Effector memory CD8-positive, alpha-beta T cell (primary cell): ENCODE results near the gene ZBTB17.
A peak's percentile ranks its signal among the peaks of the same experiment; 100 is the strongest.
"Not testable (repeated sequence)": the region's sequence is repeated elsewhere in the genome, so short reads cannot be mapped to it uniquely, and the experiment has no call there.

Experiments
- ATAC-seq: fragments of 150-1000 bp; cut with Tn5 transposase; replicated peaks from 2 replicates; pipeline ENCODE4 v1.10.0; 2021; ENCODE audit warnings: mild to moderate bottlenecking, moderate library complexity
- DNase-seq, 3 experiments: peaks; one replicate each; pipeline ENCODE4 v3.0.0; 2021
- H3K27ac Mint-ChIP-seq, 2 donors: one replicate each; pipeline ENCODE4 v1.8.0; 2022; ENCODE audit warnings: mild to moderate bottlenecking in 2 of 2, mixed read lengths in 2 of 2, moderate library complexity in 2 of 2
- H3K27me3 Mint-ChIP-seq, 2 donors: one replicate each; pipeline ENCODE4 v1.8.0; 2022; ENCODE audit warnings: mixed read lengths in 2 of 2
- H3K36me3 Mint-ChIP-seq: one replicate; pipeline ENCODE4 v1.8.0; 2022; ENCODE audit warnings: mild to moderate bottlenecking, moderate library complexity, mixed read lengths; ENCODE audit not compliant: insufficient read depth
- H3K4me1 Mint-ChIP-seq, 2 donors: one replicate each; pipeline ENCODE4 v1.8.0; 2022; ENCODE audit warnings: low read depth in 2 of 2, mixed read lengths in 2 of 2
- H3K4me3 Mint-ChIP-seq, 2 donors: one replicate each; pipeline ENCODE4 v1.8.0; 2022; ENCODE audit warnings: mild to moderate bottlenecking in 2 of 2, mixed read lengths in 2 of 2, moderate library complexity in 2 of 2
- H3K9me3 Mint-ChIP-seq, 2 donors: one replicate each; pipeline ENCODE4 v1.8.0; 2022; ENCODE audit warnings: mixed read lengths in 2 of 2

The ZBTB17 gene

DNA sequence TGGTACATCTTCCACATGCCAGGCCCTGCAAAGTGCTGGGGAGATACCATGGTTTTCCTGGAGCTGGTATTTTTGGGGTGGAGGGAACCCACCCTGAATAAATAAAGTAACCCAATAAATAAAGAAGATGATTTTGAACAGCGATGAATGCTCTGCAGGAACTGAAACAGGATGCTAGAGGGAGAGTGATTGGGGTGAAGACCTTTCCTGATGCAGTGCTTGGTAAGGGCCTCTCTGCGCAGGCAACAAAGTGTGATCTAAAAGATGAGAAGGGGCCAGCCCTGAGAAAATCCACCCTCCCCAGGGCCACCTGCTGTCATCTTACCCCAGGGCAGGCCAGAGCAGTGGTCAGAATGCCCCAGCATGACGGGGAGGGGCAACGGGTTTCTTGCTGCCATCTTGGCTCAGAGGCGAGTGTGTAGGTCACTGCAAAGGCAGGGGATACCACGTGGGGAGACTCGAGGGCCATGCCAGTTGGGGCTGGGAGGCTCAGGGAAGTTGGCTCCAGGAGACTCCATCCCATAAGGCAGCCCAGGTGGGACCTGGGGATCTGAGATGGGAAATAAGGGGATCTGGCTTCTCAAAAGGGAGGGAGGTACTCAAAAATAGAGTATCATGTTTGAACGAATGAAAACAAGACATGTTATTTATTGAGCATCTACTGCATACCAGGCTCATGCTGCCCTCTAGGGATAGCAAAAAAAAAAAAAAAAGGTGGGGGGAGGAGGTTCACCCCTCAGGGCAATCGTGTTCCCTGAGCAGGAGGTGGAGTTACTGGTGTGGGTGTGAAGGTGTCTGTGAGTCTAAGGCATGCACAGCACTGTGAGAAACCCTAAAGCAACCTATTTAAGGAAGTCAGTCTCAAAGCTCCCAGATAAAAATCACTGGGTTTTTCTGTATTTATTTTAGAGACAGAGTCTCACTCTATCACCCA lies 30.9 kb upstream of the ZBTB17 start:
- DNase-seq = no peak
- Mint-ChIP-seq H3K27ac (no peak overlapping the region), H3K9me3 (no peaks in the 10 kb centered on the region), H3K4me3 (no peak overlapping the region), H3K4me1 (peaks cover 2 to 4% of the 10 kb centered on the region in 2 donors), H3K36me3 (no peaks in the 10 kb centered on the region), H3K27me3 (peaks cover 0 to 26% of the 10 kb centered on the region in 2 donors)
- ATAC-seq = peak; percentile 49

DNA sequence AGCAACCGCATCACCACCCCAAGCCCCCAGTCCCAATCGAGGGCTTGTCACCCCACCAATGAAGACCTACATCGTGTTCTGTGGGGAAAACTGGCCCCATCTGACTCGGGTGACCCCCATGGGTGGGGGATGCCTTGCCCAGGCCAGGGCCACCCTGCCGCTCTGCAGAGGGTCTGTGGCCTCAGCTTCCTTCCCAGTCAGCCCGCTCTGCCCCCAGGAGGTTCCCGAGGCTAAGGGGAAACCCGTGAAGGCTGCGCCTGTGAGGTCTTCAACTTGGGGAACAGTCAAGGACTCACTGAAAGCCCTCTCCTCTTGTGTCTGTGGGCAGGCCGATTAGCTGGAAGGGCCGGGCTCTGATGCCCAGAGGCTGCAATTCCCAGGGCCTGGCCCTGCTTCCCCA lies 30.1 kb upstream of the ZBTB17 start:
- Mint-ChIP-seq H3K9me3 (no peaks in the 10 kb centered on the region), H3K4me1 (peaks cover 2 to 4% of the 10 kb centered on the region in 2 donors), H3K4me3 (no peak overlapping the region), H3K36me3 (no peaks in the 10 kb centered on the region), H3K27ac (no peak overlapping the region), H3K27me3 (peaks cover 0 to 29% of the 10 kb centered on the region in 2 donors)
- DNase-seq (no peak), ATAC-seq (no peak)

DNA sequence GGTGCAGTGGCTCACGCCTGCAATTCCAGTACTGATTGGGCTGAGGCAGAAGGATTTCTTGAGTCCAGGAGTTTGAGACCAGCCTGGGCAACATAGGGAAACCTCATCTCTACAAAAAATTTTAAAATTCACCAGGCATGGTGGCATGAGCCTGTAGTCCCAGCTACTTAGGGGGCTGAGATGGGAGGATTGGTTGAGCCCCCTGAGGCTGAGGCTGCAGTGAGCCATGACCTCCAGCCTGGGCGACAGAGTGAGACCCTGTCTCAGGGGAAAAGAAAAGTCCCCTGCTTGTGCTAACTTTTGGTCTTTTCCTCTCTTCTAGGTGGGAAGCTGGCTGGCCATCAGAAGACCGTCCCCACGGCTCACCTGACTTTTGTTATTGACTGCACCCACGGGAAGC lies 29.7 kb upstream of the ZBTB17 start:
- Mint-ChIP-seq H3K4me1 (peaks cover 2 to 4% of the 10 kb centered on the region in 2 donors), H3K27me3 (peaks cover 0 to 33% of the 10 kb centered on the region in 2 donors), H3K9me3 (no peaks in the 10 kb centered on the region), H3K27ac (no peak overlapping the region), H3K36me3 (no peaks in the 10 kb centered on the region), H3K4me3 (no peak overlapping the region)
- ATAC-seq (no peak), DNase-seq (no peak)

DNA sequence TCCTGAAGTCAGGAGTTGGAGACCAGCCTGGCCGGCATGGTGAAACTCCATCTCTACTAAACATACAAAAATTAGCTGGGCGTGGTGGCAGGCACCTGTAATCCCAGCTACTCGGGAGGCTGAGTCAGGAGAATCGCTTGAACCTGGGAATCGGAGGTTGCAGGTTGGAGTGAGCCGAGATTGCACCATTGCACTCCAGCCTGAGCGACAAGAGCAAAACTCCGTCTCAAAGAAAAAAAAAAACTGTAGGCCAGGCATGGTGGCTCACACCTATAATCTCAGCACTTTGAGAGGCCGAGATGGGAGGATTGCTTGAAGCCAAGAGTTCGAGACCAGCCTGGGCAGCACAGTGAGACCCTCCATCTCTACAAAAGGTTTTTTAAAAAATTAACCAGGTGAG lies 25.4 kb upstream of the ZBTB17 start:
- not testable (repeated sequence) for H3K4me3 Mint-ChIP-seq, H3K4me1 Mint-ChIP-seq, H3K9me3 Mint-ChIP-seq, DNase-seq, H3K36me3 Mint-ChIP-seq, ATAC-seq, H3K27ac Mint-ChIP-seq
- H3K27me3 Mint-ChIP-seq = peaks cover 0 to 29% of the 10 kb centered on the region in 2 donors

DNA sequence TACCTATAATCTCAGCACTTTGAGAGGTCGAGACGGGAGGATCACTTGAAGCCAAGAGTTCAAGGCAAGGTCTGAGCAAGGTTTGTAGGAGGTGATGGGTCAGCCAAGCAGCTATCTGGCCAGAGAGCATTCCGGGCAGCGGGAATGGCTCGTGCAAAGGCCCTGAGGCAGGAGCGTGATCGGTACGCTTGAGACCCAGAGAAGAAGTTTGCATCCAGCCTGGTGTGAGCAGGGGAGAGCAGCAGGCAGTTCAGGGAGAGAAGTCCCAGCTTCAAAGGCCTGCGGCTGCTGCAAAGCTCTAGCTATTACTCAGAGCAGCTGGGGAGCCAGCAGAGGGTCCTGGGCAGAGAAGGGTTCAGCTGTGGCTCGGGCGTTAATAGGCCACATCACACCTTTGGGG lies 23.0 kb upstream of the ZBTB17 start:
- no peak overlapping the region for H3K27ac Mint-ChIP-seq
- ATAC-seq (no peak), DNase-seq (no peak)
- peaks cover 0 to 26% of the 10 kb centered on the region in 2 donors for H3K27me3 Mint-ChIP-seq
- no peaks in the 10 kb centered on the region for H3K4me1 Mint-ChIP-seq
- no peaks in the 10 kb centered on the region for H3K9me3 Mint-ChIP-seq
- H3K36me3 Mint-ChIP-seq = no peaks in the 10 kb centered on the region
- H3K4me3 Mint-ChIP-seq = no peak overlapping the region

DNA sequence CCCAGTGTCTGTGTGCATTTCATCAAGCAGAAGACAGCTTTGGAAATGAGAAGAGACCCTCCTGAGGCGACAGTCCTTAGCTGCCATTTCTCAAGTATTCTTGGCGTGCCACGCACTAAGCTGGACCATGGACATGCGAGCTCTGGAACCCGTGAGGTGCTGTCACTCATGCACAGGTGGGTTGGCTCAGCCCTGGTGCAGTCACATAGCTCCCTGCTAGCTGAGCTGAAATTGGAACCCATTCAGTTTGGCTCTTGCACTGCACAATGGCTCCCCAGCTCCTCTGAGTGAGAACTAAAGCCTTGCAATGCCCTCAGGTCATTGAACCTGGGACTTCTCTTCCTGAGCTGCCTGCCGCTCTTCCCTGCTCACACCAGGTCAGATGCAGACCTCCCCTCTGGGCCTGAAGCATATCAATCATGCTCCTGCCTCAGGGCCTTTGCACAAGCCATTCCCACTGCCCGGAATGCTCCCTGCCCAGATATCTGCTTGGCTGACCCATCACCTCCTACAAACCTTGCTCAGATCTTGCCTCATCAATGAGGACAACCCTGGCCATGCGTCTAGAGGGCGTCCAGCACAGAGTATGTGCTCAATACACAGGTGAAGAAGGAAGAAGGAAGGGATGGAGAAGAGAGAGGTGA lies 21.9 kb upstream of the ZBTB17 start:
- H3K9me3 Mint-ChIP-seq = no peaks in the 10 kb centered on the region
- H3K27me3 Mint-ChIP-seq = peaks cover 0 to 26% of the 10 kb centered on the region in 2 donors
- no peaks in the 10 kb centered on the region for H3K36me3 Mint-ChIP-seq
- H3K4me3 Mint-ChIP-seq = no peak overlapping the region
- no peak for ATAC-seq
- no peak overlapping the region for H3K27ac Mint-ChIP-seq
- no peaks in the 10 kb centered on the region for H3K4me1 Mint-ChIP-seq
- no peak for DNase-seq

DNA sequence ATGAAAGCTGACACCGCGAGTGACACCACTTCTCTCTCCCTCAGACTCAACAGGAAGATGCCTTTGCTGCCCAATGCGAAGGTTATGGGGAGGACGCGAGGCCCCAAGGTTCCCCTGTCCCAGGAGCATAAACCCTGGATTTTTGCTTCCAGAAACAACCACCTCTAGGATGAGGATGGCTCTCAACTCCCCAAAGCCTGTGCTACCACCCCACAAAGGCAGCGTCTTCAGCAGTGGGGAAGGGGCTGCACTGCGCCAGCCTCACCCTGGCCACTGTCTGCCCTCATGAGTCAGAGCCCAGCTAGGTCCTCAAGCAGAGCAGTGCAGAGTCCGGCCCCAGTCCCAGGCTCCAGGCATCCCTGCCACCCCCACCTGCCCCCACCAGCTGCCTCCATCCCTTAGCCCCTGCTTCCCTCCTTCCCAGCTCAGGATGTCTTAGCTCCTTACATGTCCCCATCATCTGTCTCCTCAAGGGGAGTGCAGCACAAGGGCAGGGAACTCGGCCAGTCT lies 21.2 kb upstream of the ZBTB17 start:
- Mint-ChIP-seq H3K9me3 (no peaks in the 10 kb centered on the region), H3K4me3 (no peak overlapping the region), H3K27ac (no peak overlapping the region), H3K27me3 (peaks cover 0 to 28% of the 10 kb centered on the region in 2 donors), H3K36me3 (no peaks in the 10 kb centered on the region), H3K4me1 (no peaks in the 10 kb centered on the region)
- ATAC-seq (no peak), DNase-seq (no peak)

DNA sequence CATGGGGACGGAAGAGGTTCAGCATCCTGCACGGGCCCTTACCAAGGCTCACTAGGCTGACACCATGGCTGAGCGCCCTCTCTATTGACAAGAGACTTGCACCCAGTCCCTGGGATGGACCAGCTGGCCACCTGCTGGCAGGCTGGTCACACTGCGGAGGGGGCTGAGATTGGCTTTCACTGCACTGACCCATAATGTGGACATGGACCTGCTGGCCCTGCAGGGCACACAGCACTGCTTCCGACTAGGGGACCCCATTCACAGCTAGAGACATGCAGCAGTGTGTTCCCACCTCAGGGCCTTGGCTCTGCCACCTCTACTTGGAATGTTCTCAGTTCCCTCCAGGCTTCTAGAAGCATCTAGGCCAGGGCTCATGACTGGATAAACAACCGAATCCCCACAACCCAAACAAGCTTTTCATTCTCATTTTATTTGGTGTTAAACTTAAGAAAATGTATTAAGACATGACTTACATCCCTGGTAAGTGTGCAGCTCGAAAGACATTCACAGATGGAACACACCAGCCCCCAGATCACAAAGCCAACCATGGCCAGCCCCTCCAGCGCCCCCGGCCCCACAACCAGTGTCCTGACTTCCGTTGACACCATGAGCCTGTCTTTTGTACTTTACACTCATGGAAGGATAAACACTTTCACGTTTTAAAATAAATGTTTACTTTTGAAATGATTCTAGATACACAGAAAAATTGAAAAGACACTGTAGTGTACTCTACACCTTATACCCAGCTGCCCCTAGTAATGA lies 18.9 kb upstream of the ZBTB17 start:
- H3K4me3 Mint-ChIP-seq = no peak overlapping the region
- H3K9me3 Mint-ChIP-seq = no peaks in the 10 kb centered on the region
- no peaks in the 10 kb centered on the region for H3K4me1 Mint-ChIP-seq
- DNase-seq (peak; percentile 15 to 29 (median 29)), ATAC-seq (peak; percentile 58)
- peaks cover 0 to 37% of the 10 kb centered on the region in 2 donors for H3K27me3 Mint-ChIP-seq
- H3K36me3 Mint-ChIP-seq = no peaks in the 10 kb centered on the region
- peak overlapping the region in 1 of 2 donors; percentile 71 for H3K27ac Mint-ChIP-seq

DNA sequence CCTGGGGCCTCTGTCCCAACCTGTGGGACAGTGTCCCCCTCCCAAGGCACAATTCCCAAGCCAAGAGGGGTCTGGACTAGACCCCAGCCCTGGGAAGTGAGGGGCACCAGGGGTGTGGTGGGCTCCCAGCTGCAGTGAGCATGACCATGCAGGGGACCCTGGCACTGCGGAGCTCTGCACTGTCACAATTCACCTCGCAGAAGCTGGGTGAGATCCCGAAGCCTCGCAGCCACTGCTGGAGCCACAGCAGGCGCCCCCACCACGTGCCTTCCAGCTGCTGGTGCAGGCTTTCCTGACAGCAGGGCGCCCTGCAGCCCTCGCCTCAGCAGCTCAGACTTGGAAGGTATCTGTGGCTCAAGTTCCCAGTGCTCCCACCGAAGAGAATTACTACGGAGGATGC lies 18.2 kb upstream of the ZBTB17 start:
- H3K27ac Mint-ChIP-seq = no peak overlapping the region
- H3K36me3 Mint-ChIP-seq = no peaks in the 10 kb centered on the region
- ATAC-seq (no peak), DNase-seq (no peak)
- H3K27me3 Mint-ChIP-seq = peaks cover 0 to 42% of the 10 kb centered on the region in 2 donors
- H3K4me1 Mint-ChIP-seq = no peaks in the 10 kb centered on the region
- no peak overlapping the region for H3K4me3 Mint-ChIP-seq
- H3K9me3 Mint-ChIP-seq = no peaks in the 10 kb centered on the region

DNA sequence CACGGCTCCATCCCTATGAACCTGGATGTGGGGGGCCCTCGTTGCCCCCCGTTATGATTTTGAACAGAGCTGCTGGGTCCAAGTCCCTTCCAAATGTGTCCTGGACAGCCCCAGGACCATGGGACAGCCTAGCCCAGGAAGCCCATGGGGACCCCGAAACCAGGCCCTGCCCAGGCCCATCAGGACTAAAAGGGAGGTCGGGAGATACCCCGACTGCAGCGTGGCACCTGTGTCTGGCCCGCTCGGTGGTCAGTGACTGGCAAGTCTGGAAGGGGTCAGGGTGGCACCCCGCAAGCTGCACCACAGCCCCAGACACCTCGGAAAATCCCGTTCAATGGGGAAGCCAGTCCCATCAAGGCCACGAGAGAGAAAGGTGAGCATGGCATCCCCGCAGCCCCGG lies 17.8 kb upstream of the ZBTB17 start:
- Mint-ChIP-seq H3K36me3 (no peaks in the 10 kb centered on the region), H3K4me1 (no peaks in the 10 kb centered on the region), H3K27me3 (peaks cover 0 to 46% of the 10 kb centered on the region in 2 donors), H3K27ac (no peak overlapping the region), H3K9me3 (no peaks in the 10 kb centered on the region), H3K4me3 (no peak overlapping the region)
- no peak for ATAC-seq
- no peak for DNase-seq

DNA sequence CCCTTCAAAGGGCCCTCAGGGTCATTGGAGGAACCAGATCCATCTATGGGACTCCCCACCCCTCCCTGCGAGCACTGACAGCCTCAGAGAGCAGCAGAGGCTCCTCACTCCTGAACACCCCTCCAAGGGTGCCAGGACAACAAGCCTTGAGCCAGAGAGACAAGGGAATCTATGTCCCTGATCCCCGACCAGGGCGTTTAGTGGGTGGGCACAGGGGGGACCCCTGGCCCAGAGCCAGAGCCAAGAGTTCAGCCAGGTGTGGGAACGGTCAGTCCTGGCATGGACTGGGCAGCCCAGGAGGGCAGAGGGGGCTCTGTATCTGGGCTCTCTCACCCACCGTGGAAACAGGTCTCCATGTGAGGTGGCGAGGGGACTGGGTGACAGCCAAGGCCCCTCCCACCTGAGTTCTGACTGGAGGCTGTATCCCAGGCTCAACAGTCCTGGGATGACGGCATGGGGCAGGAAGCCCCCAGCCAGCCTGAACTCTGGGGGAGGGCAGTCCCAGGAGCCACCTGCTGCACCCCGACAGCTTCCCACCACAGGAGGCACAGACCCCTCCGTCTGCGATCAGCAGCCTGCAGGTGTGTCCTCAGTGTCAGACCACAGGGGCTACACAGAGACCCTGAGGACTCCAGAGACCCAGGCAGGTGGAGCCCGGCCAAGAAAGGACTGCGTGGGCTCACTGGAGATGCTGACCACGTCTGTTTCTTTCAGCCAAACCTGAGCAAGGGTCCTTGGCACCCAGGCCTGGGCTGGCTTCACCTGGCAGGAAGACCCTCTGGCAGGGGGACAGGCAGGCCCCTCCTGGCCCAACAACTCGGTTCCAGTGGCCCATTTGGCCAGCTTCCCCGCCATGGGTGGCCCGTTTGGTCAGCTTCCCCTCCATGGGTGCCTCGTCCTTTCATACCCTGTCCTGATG lies 16.9 kb upstream of the ZBTB17 start:
- H3K4me3 Mint-ChIP-seq = no peak overlapping the region
- peak overlapping the region in 1 of 2 donors; percentile 55 for H3K27ac Mint-ChIP-seq

DNA sequence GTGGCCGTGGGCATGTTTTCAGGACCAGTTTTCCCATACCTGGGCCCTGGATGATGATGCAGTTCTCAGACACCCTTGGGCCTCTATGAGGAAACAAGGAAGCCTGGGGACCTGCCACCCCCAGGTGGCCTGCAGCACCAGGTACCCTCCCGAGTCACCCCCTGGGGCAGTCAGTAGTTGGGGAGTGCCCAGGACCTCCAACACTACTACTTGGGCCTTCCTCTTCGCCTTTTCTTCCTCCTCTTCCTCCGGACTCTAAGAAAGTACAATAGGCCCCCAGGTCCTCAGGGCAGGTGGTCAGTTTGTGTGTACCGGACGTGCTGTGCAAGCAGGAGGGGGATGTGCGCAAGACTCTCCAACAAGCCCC lies 16.3 kb upstream of the ZBTB17 start:
- no peaks in the 10 kb centered on the region for H3K4me1 Mint-ChIP-seq
- no peak for ATAC-seq
- DNase-seq = no peak
- H3K27me3 Mint-ChIP-seq = peaks cover 0 to 38% of the 10 kb centered on the region in 2 donors
- no peaks in the 10 kb centered on the region for H3K9me3 Mint-ChIP-seq
- H3K36me3 Mint-ChIP-seq = no peaks in the 10 kb centered on the region
- no peak overlapping the region for H3K4me3 Mint-ChIP-seq
- H3K27ac Mint-ChIP-seq = peak overlapping the region in 1 of 2 donors; percentile 55

More for the DNA sequence above, 16.9 kb upstream of the ZBTB17 start:
- no peaks in the 10 kb centered on the region for H3K9me3 Mint-ChIP-seq
- DNase-seq (no peak), ATAC-seq (no peak)
- H3K4me1 Mint-ChIP-seq = no peaks in the 10 kb centered on the region
- no peaks in the 10 kb centered on the region for H3K36me3 Mint-ChIP-seq
- H3K27me3 Mint-ChIP-seq = peaks cover 0 to 44% of the 10 kb centered on the region in 2 donors
